Hepatocyte (in vitro differentiated cells): ENCODE data around the gene MAP7. TPM values are rescaled to one million over a fixed set of nuclear protein-coding genes. Genes with fewer than 3 reads are reported as not detected.

Experiments used
- DNase-seq: peaks from one replicate; pipeline ENCODE4 v3.0.0-alpha.2; 2016; ENCODE audit warnings: low spot score
- H2AFZ ChIP-seq: fragments of 200-600 bp; sonication (generic); 2 replicates; pipeline ENCODE4 v1.6.0; 2016; ENCODE audit warnings: antibody characterized with exemption, mild to moderate bottlenecking
- H3K27ac ChIP-seq: fragments of 200-600 bp; sonication (generic); 2 replicates; pipeline ENCODE4 v1.5.1; 2016; ENCODE audit warnings: mild to moderate bottlenecking
- H3K27me3 ChIP-seq: fragments of 200-600 bp; sonication (generic); 2 replicates; pipeline ENCODE4 v1.6.1; 2016
- H3K36me3 ChIP-seq: fragments of 200-600 bp; sonication (generic); replicated peaks from 2 replicates; pipeline ENCODE4 v1.5.1; 2016; ENCODE audit warnings: low read depth; ENCODE audit not compliant: insufficient read depth
- H3K4me1 ChIP-seq: fragments of 200-600 bp; sonication (generic); 2 replicates; pipeline ENCODE4 v1.5.1; 2016; ENCODE audit warnings: mild to moderate bottlenecking, moderate library complexity; ENCODE audit not compliant: insufficient read depth
- H3K4me2 ChIP-seq: fragments of 200-600 bp; sonication (generic); 2 replicates; pipeline ENCODE4 v1.6.0; 2016
- H3K4me3 ChIP-seq: fragments of 200-600 bp; sonication (generic); 2 replicates; pipeline ENCODE4 v1.5.1; 2016; ENCODE audit warnings: mild to moderate bottlenecking
- H3K79me2 ChIP-seq: fragments of 200-600 bp; sonication (generic); 2 replicates; pipeline ENCODE4 v1.6.0; 2017; ENCODE audit warnings: mild to moderate bottlenecking
- H3K9me2 ChIP-seq: fragments of 200-600 bp; sonication (generic); replicated peaks from 2 replicates; pipeline ENCODE4 v1.6.0; 2017; ENCODE audit warnings: mild to moderate bottlenecking; ENCODE audit not compliant: insufficient read depth
- H3K9me3 ChIP-seq: fragments of 200-600 bp; sonication (generic); 2 replicates; pipeline ENCODE4 v1.5.1; 2016; ENCODE audit warnings: low read depth, mild to moderate bottlenecking
- H4K20me1 ChIP-seq: fragments of 200-600 bp; sonication (generic); 2 replicates; pipeline ENCODE4 v1.6.0; 2016; ENCODE audit warnings: mild to moderate bottlenecking; ENCODE audit not compliant: insufficient read depth, poor library complexity, severe bottlenecking
- EZH2 ChIP-seq: fragments of 200-600 bp; sonication (generic); IDR thresholded peaks from 2 replicates; pipeline ENCODE4 v1.6.1; 2016; ENCODE audit warnings: antibody characterized with exemption, mild to moderate bottlenecking, borderline replicate concordance
- EZH2phosphoT487 ChIP-seq: fragments of 200-600 bp; sonication (generic); IDR thresholded peaks from one replicate; pipeline ENCODE4 v1.6.1; 2018; ENCODE audit warnings: antibody characterized with exemption, mild to moderate bottlenecking, low read depth, moderate library complexity; ENCODE audit not compliant: unreplicated experiment, severe bottlenecking
- WGBS: methylation state at CpG from one replicate; pipeline ENCODE4 v1.1.6; 2016; ENCODE audit warnings: low lambda C conversion rate; ENCODE audit errors: missing lambda C conversion rate; 5-methylcytosine and 5-hydroxymethylcytosine counted together
- polyA plus RNA-seq: library from polyadenylated mRNA; unstranded; fragments of >200 nt; fragmentation: Nextera tagmentation; extraction: Ambion mirVana; gene quantifications from 2 replicates; pipeline ENCODE4 v1.2.1, GENCODE V29; 2016
- total RNA-seq: library from RNA; depleted of rRNA; stranded (reverse); fragments of >200 nt; gene quantifications from 2 replicates; pipeline ENCODE4 v1.2.3, GENCODE V29; 2014
- TF ChIP-seq, protein P1 (sequence below): fragments of 200-600 bp; sonication (generic); IDR thresholded peaks from 2 replicates; pipeline ENCODE4 v1.5.1; 2016; ENCODE audit warnings: antibody characterized with exemption, mild to moderate bottlenecking; ENCODE audit not compliant: poor library complexity

MAP7 gene
- total and polyA plus RNA-seq, 2 experiments from 2014 or later, result 13.4 to 22.9 TPM

DNA sequence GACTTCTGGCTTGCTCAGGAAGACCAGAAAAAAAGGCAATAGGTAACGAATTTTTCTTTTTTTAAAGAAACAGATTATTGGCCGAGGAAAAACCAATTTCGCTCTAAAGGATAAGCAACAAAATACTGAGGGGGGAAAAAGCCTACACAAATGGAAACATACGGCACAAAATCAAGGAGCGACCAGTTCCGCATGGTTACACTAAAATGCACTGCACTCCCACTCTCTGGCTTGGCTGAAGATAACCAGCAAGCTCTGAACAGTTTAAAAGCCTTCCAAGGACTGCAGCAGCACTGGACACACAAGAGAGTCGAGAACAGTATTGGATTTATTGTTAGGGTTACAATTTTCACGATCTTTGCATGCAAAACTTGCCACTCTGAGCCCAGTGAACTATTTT, 881 bp upstream of the MAP7 start:
- Histone ChIP-seq H3K4me2 (peak overlapping the region; percentile 95), H3K4me3 (peak overlapping the region; percentile 68), H3K36me3 (no peaks in the 10 kb centered on the region), H4K20me1 (peaks cover 6% of the 10 kb centered on the region), H3K9me3 (no peaks in the 10 kb centered on the region), H3K79me2 (peaks cover 33% of the 10 kb centered on the region), H3K27me3 (peaks cover 11% of the 10 kb centered on the region), H3K27ac (peak overlapping the region; percentile 80), H2AFZ (peak overlapping the region; percentile 94), H3K9me2 (no peaks in the 10 kb centered on the region), H3K4me1 (no peaks in the 10 kb centered on the region)
- TF ChIP-seq, protein P1, sequence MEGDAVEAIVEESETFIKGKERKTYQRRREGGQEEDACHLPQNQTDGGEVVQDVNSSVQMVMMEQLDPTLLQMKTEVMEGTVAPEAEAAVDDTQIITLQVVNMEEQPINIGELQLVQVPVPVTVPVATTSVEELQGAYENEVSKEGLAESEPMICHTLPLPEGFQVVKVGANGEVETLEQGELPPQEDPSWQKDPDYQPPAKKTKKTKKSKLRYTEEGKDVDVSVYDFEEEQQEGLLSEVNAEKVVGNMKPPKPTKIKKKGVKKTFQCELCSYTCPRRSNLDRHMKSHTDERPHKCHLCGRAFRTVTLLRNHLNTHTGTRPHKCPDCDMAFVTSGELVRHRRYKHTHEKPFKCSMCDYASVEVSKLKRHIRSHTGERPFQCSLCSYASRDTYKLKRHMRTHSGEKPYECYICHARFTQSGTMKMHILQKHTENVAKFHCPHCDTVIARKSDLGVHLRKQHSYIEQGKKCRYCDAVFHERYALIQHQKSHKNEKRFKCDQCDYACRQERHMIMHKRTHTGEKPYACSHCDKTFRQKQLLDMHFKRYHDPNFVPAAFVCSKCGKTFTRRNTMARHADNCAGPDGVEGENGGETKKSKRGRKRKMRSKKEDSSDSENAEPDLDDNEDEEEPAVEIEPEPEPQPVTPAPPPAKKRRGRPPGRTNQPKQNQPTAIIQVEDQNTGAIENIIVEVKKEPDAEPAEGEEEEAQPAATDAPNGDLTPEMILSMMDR, result no peak
- TF ChIP-seq EZH2 (no peak), EZH2phosphoT487 (no peak)
- DNase-seq, result no peak
- WGBS, result 45% methylated on average over 8 of the region's 8 CpGs

DNA sequence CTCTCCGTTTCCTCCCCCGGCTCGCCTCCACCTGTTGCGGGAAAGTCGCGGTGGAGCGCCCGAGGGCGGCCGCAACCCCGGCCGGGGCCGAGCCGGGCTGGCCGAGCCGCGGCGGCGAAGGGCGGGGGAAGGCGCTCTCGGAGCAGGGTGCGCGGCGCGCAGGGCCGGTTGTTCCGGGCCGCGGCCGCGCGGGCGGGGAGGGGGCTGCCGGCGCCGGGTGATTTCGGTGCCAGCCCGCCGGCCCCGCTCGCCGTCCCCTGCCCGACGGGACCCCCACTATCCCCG, 235 bp downstream of the MAP7 start:
- no peak for DNase-seq
- peaks cover 11% of the 10 kb centered on the region for H3K27me3 ChIP-seq
- H2AFZ ChIP-seq, result peak overlapping the region; percentile 94
- TF ChIP-seq EZH2 (no peak), EZH2phosphoT487 (no peak)
- TF ChIP-seq, protein P1, result no peak
- 0% methylated on average over 38 of the region's 46 CpGs for WGBS
- H3K27ac ChIP-seq, result peak overlapping the region; percentile 95
- peak overlapping the region; percentile 95 for H3K4me2 ChIP-seq
- H3K9me3 ChIP-seq, result no peaks in the 10 kb centered on the region
- no peaks in the 10 kb centered on the region for H3K4me1 ChIP-seq
- H3K36me3 ChIP-seq, result no peaks in the 10 kb centered on the region
- H4K20me1 ChIP-seq, result peaks cover 6% of the 10 kb centered on the region
- peak overlapping the region; percentile 68 for H3K4me3 ChIP-seq
- H3K79me2 ChIP-seq, result peaks cover 44% of the 10 kb centered on the region
- no peaks in the 10 kb centered on the region for H3K9me2 ChIP-seq

DNA sequence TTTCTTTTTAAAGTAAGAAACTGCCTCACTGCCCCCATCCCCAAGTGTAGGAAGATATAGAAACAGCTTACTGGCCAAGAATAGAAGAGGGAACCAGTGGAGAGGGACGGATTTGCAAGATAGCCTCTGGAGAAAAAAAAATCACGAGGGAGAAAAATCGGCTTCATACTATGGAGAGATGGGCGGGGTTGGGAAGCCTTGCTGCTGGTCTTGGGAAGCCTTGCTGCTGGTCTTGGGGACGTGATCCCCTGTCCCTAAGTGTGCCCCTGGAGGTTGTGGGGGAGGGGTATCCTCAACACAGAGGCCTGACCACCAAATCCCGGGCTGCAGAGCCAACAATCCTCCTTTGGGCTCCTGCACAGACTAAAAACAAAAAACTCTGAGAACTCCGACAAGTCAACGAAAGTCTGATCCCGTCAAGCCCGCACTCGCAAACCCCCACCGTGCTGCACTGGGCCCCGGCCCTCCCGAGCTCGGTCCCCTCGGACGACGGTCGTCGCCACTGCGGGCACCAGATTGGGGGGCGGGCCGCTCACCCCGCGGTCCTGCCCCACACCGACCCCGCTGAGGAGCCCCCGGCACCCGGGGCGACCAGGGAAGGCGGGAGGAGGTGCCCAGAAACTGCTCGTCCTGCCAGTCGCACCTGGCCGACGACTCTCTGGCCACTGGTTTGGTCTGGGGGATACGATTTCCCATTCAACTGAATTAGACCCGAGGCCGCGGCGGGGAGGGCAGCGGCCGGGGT, 750 bp downstream of the MAP7 start:
- TF ChIP-seq EZH2phosphoT487, result no peak
- peak; percentile 59 for TF ChIP-seq EZH2
- TF ChIP-seq, protein P1, result no peak
- H3K27me3 ChIP-seq, result peaks cover 11% of the 10 kb centered on the region
- H2AFZ ChIP-seq, result peak overlapping the region; percentile 77
- H4K20me1 ChIP-seq, result peaks cover 6% of the 10 kb centered on the region
- under 1% methylated on average over 18 of the region's 42 CpGs for WGBS
- peak overlapping the region; percentile 95 for H3K27ac ChIP-seq
- peak; percentile 60 for DNase-seq
- no peaks in the 10 kb centered on the region for H3K36me3 ChIP-seq
- no peaks in the 10 kb centered on the region for H3K9me3 ChIP-seq
- H3K4me1 ChIP-seq, result no peaks in the 10 kb centered on the region
- H3K4me2 ChIP-seq, result peak overlapping the region; percentile 95
- no peaks in the 10 kb centered on the region for H3K9me2 ChIP-seq
- H3K4me3 ChIP-seq, result peak overlapping the region; percentile 68
- peaks cover 50% of the 10 kb centered on the region for H3K79me2 ChIP-seq
